GM21515 (cell line): Measurements from ENCODE around the gene CST5.
"Not testable (repeated sequence)": the region's sequence is repeated elsewhere in the genome, so short reads cannot be mapped to it uniquely, and the experiment has no call there.

Source experiments
- ATAC-seq: cut with Tn5 transposase; IDR thresholded peaks from one replicate; pipeline ENCODE4 v1.9.1; 2021; ENCODE audit not compliant: unreplicated experiment

The CST5 gene

GRCh38 chr20:23889775-23890187, 10.2 kb upstream of the CST5 start:
- ATAC-seq: peak; percentile 81

DNA sequence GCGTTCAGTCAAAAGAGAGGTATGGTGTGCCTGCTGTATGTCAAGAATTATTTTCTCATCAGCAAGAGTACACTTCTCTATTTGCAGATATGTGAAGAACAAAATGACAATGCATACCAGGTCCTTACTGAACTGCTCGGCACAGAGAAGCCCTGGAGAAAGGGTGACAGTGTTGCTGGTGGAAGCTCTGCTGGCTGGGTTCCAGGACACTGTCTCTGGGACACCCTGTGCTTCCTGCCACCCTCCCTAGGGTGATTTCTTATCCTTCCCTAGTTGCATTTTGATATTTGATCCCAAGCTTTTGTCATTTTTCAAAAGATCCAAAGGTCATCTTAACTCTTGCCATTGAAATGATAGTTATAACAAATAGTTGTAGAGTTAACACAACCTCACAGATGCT, 8.3 kb upstream of the CST5 start:
- no peak for ATAC-seq

DNA sequence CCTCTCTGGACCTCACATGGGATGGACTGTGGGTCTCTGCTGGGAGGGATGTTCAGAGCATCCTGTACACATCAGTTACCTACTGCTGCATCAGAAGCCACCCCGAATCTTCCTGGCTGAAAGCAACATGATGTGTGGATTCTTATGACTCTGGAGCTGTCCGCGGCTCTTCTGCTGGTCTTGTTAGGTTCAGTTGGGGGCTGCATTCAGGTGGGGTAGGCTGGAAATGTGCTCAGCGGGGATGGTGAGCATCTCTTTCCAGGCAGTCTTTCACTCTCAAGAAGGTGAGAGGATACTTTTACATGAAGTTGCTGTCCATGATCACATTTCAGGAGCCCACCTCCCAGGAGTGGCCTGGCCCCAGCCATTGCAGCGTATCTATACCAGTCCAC, 5.2 kb upstream of the CST5 start:
- ATAC-seq: no peak

GRCh38 chr20:23884136-23884770, 4.7 kb upstream of the CST5 start:
- no peak for ATAC-seq

- no peak for ATAC-seq
Observed at GRCh38 chr20:23881371-23881770, 1.8 kb upstream of the CST5 start.

GRCh38 chr20:23880417-23880816, 869 bp upstream of the CST5 start:
- no peak for ATAC-seq

DNA sequence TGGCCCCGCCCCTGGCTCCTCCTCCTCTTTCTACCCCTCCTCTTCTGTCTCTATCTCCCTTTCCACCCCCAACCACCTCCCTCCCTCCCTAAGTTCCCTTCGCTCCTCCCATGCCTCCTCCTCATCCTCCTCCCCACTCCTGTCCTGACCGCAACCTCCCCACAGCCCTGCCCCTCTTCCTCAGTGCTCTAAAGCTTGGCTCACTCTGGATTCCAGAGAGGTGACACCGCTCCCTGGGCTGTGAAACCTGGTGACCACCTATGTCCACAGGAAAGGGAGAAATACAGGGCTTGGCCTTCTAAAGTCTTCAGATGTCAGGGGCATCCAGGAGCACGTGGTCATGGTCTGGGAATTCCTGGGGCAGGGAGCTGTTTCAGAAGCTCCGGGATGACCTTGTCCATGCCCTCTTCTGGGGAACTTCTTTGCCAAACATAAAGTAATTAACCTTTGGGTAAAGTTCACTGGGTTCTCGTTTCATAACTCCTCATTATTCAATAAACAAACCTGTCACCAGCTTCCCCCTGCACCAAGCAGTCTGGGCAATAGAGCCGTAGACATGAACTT, 345 bp upstream of the CST5 start:
- no peak for ATAC-seq

DNA sequence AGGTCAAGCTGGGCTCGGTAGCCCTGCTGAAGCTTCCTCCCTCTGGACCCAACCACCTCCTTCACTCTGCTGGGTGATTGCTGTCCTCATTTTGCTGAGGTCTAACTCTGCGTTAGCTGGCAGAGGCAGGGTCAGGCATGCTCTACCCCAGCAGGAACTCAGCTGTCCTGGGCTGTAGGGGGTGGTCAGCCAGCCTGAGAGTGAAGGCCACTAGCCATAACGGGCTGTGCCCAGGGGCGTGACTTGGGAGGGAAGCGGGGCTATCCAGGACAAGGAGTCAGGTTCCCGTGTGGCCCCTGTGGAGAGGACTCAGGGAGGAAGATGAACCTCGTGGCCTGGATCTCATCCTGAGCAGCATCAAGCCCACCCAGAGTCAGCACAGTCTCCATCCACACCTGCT, 761 bp downstream of the CST5 start:
- ATAC-seq: no peak

DNA sequence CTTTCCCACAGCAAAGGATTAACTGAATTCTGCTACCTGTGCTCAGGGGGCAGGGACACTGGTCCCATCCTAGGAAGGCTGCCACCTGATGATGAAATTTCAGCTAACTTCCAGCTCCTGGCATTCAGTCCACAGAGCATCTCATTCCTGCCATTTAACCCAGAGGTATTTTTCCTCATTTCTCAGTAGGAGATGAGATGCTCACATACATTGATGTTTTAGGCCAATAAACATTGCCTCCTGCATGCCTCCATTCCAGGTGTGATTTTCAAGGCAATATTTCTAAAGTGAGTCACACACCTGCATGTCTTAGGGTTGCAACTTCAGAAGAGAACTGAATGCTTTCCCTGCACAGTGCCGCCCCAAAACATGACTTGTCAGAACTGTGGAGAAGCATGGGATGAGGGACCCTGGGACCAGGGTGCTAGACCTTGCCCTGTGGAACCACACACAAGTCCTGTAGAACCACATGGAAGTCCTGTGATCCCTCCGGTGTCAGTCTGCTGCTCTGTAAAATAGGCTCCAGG, 1.5 kb downstream of the CST5 start:
- ATAC-seq: not testable (repeated sequence)

DNA sequence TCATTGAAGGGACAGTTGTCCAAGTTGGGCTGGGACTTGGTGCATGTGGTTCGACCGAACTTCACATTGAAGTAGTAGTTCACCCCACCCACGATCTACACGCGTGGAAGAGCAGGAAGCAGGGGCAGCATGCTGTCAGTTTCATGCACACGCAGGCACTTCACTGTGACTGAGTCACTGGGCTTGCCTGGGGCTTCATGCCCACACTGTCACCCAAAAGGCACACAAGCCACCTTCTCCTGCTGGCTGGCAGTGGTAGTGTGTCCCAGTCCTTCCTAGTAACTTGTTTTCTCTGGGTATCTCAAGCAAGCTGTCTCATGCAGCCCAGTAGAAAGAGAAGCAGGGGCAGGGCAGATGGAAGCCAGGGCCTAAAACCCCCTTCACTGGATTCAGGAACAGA, 2.0 kb downstream of the CST5 start:
- no peak for ATAC-seq

GRCh38 chr20:23875606-23876237, 3.8 kb downstream of the CST5 start:
- no peak for ATAC-seq

GRCh38 chr20:23874747-23875146, 4.8 kb downstream of the CST5 start:
- ATAC-seq: no peak

DNA sequence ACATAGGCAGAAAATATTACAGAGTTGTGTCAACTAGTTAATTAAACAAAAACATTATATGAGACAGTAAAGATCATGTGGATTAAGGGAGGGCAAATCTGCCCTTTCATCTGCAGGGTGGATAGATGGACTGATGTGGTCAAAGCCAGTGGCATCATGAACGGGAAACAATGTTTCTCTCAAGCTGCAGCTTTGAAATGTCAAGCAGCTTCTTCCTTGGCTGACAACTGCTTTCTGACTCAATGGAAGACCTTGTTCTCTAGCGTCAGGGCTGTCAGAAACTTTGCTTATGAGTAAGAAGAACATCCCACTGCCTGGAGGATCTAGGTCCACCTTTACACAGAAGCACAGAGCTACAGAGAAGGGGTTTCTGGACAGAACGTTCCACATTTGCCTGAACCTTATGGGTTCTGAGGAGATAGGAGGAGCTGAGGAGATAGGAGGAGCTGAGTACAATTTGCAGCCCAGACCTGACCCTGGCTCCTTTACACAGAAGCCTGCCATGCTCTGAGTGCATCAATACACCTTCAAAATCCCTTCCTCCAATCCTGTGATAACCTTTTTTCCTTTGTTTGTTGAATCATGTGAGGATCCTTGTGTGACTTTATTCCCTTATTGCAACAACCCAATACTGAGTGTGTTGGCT, 6.1 kb downstream of the CST5 start:
- no peak for ATAC-seq

GRCh38 chr20:23872065-23872464, 7.5 kb downstream of the CST5 start:
- no peak for ATAC-seq

- ATAC-seq: no peak
Observed at GRCh38 chr20:23870461-23870860, 9.1 kb downstream of the CST5 start.

DNA sequence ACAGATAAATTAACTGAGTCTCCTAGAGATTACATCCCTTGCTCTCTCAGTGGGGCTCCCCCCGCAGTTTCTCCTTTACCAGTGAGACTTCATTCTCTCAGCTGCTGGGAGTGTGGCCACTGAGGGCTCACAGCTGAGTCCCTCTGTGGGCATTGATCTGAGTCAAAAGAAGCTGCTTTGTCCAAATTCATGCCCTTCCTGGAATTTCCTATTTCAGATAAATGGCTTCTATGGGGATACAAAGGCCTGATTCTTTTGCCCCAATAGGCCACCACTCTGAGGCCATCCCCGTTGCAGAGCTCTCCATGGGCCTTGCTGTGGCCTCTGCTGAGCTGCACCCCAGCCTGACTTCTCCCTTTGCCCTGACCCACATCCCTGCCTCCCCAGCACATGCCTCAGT, 10.0 kb downstream of the CST5 start:
- ATAC-seq: no peak

DNA sequence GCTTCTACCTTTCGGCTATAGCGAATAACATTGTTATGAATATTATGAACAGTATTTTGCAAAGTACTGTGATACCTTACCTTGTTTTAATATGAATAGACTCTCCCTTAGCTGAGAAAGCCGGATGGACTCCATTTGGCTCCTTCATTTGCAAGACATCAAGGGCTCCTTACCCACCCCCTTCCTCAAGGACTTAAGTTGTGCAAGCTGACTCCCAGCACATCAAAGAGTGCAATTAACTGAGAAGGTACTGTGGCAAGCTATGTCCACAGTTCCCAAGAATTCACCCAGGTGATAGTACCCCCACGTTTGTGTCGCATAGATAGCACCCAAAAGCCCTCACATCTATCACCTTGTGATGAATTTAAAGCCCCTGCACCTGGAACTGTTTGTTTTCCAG, 11.2 kb downstream of the CST5 start:
- ATAC-seq: no peak

DNA sequence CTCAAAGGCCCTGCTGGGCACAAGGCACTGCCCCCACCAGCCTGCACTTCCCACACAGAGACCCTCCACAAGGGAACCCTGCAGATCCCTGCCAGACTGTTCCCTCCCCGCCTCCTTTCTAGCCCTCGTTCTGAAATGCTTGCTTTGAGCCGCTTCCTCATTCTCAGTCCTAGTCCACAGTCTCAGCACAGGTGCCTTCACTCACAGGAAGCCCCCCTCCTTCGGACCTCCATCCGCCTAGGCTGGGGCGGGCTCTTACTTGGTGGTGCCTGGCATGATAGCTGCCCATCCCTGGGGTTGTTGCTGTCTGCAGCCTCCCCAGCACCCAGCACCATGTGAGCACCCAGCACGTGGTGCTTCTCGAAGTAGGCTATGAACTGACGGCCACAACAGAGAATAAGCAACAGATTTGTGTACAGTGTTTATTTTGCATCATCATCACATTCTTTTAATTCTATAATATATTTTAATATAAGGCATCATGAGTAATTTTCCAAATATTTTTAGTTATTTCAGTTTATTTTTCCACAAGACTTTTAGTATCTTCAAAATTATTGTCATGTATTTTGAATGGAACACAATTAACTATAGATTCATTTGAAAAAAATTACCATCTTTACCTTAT, 12.3 kb downstream of the CST5 start:
- ATAC-seq: no peak

DNA sequence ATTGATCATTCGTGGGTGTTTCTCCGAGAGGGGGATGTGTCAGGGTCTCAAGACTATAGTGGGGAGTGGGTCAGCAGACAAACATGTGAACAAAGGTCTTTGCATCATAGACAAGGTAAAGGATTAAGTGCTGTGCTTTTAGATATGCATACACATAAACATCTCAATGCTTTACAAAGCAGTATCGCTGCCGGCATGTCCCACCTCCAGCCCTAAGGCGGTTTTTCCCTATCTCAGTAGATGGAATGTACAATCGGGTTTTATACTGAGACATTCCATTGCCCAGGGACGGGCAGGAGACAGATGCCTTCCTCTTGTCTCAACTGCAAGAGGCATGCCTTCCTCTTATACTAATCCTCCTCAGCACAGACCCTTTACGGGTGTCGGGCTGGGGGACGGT, 18.8 kb downstream of the CST5 start:
- ATAC-seq: not testable (repeated sequence)

- no peak for ATAC-seq
Observed at GRCh38 chr20:23857962-23858595, 21.5 kb downstream of the CST5 start.

- ATAC-seq: no peak
Observed at GRCh38 chr20:23856736-23857135, 22.8 kb downstream of the CST5 start.
